ENCODE measurements around the gene MPZL3.

- TF ChIP-seq, protein P1, sequence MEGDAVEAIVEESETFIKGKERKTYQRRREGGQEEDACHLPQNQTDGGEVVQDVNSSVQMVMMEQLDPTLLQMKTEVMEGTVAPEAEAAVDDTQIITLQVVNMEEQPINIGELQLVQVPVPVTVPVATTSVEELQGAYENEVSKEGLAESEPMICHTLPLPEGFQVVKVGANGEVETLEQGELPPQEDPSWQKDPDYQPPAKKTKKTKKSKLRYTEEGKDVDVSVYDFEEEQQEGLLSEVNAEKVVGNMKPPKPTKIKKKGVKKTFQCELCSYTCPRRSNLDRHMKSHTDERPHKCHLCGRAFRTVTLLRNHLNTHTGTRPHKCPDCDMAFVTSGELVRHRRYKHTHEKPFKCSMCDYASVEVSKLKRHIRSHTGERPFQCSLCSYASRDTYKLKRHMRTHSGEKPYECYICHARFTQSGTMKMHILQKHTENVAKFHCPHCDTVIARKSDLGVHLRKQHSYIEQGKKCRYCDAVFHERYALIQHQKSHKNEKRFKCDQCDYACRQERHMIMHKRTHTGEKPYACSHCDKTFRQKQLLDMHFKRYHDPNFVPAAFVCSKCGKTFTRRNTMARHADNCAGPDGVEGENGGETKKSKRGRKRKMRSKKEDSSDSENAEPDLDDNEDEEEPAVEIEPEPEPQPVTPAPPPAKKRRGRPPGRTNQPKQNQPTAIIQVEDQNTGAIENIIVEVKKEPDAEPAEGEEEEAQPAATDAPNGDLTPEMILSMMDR (IDR thresholded peaks at IDR 0.05), result no peak
- TF ChIP-seq POLR2A (IDR thresholded peaks at IDR 0.05), result no peak
Measured at GRCh38 chr11:118283037-118283636, 31.0 kb upstream of the MPZL3 start.

Data from stomach (tissue), 4 donors.